ENCODE results near the gene CES3.
"Not testable (repeated sequence)": the region's sequence is repeated elsewhere in the genome, so short reads cannot be mapped to it uniquely, and the experiment has no call there.

CES3 gene

GRCh38 chr16:66945939-66946338, 15.1 kb upstream of the CES3 start:
- no peak for DNase-seq (ENCODE audit: low read depth)

- no peak for DNase-seq (ENCODE audit: low read depth)
Observed at GRCh38 chr16:66946541-66946940, 14.5 kb upstream of the CES3 start.

GRCh38 chr16:66946974-66947301, 14.1 kb upstream of the CES3 start:
- no peak for DNase-seq (ENCODE audit: low read depth)

GRCh38 chr16:66947302-66948065, 13.6 kb upstream of the CES3 start:
- peak; percentile 84 for DNase-seq (ENCODE audit: low read depth)

GRCh38 chr16:66948134-66948836, 12.8 kb upstream of the CES3 start:
- peak; percentile 28 for DNase-seq (ENCODE audit: low read depth)

- DNase-seq (ENCODE audit: low read depth), result no peak
Observed at GRCh38 chr16:66948837-66949225, 12.2 kb upstream of the CES3 start.

GRCh38 chr16:66949472-66949871, 11.6 kb upstream of the CES3 start:
- DNase-seq (ENCODE audit: low read depth), result no peak

GRCh38 chr16:66950437-66950836, 10.6 kb upstream of the CES3 start:
- DNase-seq (ENCODE audit: low read depth), result no peak

- DNase-seq (ENCODE audit: low read depth), result no peak
Observed at GRCh38 chr16:66950971-66951790, 9.9 kb upstream of the CES3 start.

- no peak for DNase-seq (ENCODE audit: low read depth)
Observed at GRCh38 chr16:66952430-66953110, 8.5 kb upstream of the CES3 start.

GRCh38 chr16:66953462-66954096, 7.5 kb upstream of the CES3 start:
- DNase-seq (ENCODE audit: low read depth), result no peak

- DNase-seq (ENCODE audit: low read depth), result peak; percentile 77
Observed at GRCh38 chr16:66954097-66954659, 6.9 kb upstream of the CES3 start.

GRCh38 chr16:66955363-66956153, 5.5 kb upstream of the CES3 start:
- not testable (repeated sequence) for DNase-seq (ENCODE audit: low read depth)

GRCh38 chr16:66956154-66956457, 5.0 kb upstream of the CES3 start:
- DNase-seq (ENCODE audit: low read depth), result not testable (repeated sequence)

- DNase-seq (ENCODE audit: low read depth), result no peak
Observed at GRCh38 chr16:66958857-66959703, 2.0 kb upstream of the CES3 start.

- no peak for DNase-seq (ENCODE audit: low read depth)
Observed at GRCh38 chr16:66959704-66960161, 1.3 kb upstream of the CES3 start.

- DNase-seq (ENCODE audit: low read depth), result no peak
Observed at GRCh38 chr16:66960270-66960669, 796 bp upstream of the CES3 start.

GRCh38 chr16:66961914-66962313, 848 bp downstream of the CES3 start:
- DNase-seq (ENCODE audit: low read depth), result no peak

GRCh38 chr16:66964049-66964448, 3.0 kb downstream of the CES3 start:
- DNase-seq (ENCODE audit: low read depth), result no peak

GRCh38 chr16:66968847-66969246, 7.8 kb downstream of the CES3 start:
- DNase-seq (ENCODE audit: low read depth), result no peak

All from EH (cell line).